HG03139 (cell line): ENCODE results near the gene SPTB.

Experiments used
- ATAC-seq: cut with Tn5 transposase; IDR thresholded peaks from one replicate; pipeline ENCODE4 v1.9.1; 2021; ENCODE audit not compliant: unreplicated experiment

Gene SPTB

DNA sequence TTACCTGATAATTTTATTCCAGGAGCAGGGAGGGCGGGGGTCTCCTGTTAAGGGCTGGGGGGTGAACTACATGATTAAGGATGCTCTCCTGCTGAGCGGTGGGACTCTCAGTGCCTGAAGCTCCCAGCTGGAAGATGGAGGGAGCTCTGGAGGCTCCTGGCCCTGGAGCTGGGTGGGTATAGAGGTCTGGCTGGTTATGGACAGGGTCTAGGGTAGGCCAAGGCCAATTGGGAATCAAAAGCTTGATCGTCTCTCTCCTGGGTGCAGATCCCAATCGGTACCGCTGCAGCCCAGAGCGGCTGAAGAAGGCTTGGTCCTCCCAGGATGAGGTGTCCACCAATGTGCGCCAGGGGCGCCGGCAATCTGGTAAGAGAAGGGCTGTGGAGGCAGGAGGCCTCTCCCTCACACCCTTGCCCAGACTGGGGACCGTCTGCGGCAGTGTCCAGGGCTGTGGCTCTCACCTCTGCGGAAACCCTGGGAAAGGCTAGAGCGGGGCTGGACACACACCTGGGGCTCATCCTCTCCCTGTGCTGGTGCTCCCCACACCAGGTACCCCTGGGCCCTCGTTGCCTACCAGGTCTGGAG, 147.1 kb downstream of the SPTB start:
- no peak for ATAC-seq

GRCh38 chr14:64732066-64732465, 147.6 kb downstream of the SPTB start:
- ATAC-seq, result no peak

DNA sequence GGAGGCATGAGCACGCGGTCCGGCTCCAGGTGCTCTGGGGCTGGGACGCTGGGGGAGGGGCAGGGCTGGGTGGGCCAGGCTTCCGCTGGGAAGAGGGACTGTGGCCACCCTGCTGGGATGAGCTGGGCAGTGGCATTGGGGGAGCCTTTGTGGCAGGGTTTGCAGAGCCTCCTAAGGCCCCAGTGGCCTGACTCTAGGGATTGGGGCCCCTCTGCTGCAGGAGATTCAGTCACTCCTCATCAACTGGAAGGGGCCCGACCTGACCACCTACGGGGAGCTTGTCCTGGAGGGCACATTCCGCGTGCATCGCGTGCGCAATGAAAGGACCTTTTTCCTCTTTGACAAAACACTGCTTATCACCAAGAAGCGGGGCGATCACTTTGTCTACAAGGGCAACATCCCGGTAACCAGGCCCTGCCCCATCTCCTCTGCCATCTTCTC, 148.5 kb downstream of the SPTB start:
- no peak for ATAC-seq

DNA sequence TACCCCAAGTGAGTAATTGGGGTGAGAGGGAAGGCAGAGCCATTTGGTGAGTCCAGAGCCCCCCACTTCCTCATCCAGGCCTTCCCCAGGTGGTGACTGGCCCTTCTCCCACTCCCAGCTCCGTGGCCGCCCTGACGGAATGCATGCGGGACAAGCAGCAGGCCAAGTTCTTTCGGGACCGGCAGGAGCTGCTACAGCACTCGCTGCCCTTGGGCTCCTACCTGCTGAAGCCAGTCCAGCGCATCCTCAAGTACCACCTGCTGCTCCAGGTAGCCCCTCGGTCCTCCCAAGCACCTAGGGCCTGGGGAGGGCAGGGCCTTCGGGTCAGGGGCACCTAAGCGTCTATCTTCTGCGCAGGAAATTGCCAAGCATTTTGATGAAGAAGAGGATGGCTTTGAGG, 149.0 kb downstream of the SPTB start:
- ATAC-seq, result no peak

DNA sequence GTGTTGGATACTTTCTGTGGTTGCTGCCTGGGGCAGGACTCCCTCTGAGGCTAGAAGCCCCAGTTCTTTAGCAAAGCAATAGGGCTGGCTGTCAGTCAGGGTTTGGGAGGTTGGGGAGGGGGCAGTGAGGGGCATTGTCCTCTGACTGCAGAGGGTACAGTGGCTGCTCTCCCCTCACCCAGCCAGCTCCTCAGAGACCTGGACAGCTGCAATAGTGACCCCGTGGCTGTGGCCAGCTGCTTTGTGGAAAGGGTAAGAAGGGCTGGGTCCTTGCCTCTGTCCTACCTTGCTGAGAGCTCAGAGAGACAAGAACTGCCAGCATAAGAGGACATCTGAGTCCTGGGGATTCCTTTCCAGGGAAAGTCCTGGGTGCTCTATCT, 149.7 kb downstream of the SPTB start:
- no peak for ATAC-seq

DNA sequence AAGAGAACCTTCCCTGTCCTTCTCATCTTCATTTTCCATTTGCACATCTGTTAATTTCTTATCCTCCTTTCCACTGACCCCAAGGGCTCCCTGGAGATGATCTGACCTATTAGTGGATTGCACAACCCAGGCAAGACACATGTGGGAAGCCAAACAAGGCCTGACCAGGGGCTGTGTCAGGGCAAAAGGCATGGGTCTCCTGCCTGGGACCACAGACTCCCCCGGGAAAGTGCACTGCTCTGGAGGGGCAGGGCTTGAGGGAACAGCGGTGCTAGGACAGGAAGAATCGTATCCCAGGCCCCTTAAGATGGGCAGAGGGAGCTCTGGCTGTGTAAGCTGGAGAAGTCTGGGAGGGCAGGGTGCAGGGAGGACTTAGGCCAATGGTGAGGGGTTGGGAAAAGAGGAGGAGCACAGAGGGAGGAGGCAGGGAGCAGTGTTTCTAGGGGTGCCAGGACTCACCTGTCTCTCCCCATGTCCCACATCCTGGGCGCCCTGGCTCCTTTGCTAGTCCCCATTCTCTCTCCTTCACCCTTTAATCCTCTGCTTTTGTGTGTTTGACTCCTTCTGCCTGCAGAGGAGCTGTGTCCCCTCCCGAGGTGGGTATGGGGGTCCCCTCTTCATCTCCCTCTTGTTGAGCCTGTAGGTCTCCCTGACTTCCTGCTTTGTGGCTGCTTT, 150.2 kb downstream of the SPTB start:
- no peak for ATAC-seq

DNA sequence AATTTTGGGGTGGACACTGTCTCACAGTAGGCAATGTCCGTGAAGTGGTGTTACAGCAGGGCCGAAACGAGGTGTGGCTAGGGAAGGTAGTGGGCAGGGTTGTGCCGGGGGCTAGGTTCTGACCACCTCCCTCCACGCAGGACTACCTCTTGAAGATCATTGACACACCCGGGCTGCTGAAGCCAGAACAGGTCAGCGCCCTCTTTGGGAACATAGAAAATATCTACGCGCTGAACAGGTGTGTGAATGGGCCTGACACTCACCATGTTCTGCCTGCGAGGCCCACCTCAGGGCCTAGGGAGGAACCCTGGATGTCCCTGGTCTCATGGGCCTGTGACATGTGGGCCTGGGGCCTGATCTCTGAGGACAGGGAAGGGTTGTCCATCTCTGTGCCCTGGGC, 150.9 kb downstream of the SPTB start:
- no peak for ATAC-seq

GRCh38 chr14:64728106-64728505, 151.6 kb downstream of the SPTB start:
- no peak for ATAC-seq

GRCh38 chr14:64727551-64728071, 152.1 kb downstream of the SPTB start:
- no peak for ATAC-seq

DNA sequence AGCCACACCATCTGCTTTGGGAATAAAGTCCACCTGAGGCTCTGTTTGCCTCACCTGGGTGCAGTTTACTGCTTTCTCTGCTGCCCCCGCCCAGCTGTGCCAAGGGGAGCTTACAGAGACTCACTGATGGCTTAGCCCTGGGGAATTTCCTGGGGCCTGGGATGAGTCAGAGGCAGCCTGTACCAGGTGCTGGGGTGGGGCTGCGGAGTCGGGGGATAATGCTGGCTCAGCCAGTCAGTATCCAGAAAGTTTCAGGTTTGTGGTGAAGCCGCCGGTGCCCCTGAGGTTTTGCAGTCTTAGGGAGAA, 153.2 kb downstream of the SPTB start:
- ATAC-seq, result no peak

DNA sequence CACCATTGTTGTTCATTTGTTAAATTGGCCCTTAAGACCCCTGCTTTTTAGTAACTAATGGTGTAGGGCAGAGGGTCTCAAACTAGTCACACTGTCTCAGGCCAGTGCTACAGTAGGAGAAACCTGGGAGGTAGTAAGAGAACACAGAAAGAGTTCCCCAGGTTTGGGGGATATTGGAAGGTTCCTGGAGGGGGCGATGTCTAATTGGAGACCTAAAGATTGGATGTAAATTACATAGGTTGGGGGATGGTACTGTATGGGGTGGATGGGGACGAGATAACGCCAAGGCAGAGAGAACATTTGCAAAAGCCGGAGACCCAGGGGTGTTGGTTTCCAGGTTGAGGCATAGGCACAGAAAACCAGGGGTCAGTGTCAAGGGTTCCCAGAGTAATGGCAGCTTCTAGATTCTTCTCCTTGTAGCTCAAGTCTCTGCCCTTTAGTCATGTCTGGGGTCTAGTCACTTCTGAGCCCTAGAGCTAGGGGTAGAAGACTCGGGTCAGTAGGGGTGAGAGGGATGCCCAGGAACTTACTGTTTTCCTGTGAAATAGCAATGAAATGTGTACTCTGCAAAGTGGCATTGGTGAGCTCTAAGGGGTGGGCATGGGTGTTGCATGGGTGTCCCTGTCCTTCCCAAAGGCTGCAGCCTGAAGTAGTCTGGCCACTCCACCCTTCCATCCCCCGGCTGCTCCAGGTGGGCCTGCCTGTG, 153.7 kb downstream of the SPTB start:
- no peak for ATAC-seq

GRCh38 chr14:64725261-64725815, 154.4 kb downstream of the SPTB start:
- ATAC-seq, result no peak

DNA sequence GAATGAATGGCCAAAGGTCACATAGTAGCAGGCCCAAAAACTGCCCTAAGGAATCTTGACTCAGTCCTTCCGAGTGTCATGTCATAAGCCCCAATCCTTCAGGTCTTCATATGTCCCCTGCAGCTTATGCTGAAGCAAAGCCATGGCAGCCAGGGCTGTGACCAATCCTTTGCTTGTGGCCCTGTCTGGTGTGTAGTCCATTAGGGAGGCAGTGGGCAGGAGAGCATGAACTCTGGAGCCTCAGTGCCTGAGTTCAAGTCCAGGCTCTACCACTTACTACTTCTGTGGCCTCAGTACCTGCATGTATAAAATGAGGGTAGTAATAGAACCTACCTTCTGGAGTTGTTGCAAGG, 155.2 kb downstream of the SPTB start:
- no peak for ATAC-seq

- no peak for ATAC-seq
These were observed 155.8 kb downstream of the SPTB start for GRCh38 chr14:64723691-64724577.

DNA sequence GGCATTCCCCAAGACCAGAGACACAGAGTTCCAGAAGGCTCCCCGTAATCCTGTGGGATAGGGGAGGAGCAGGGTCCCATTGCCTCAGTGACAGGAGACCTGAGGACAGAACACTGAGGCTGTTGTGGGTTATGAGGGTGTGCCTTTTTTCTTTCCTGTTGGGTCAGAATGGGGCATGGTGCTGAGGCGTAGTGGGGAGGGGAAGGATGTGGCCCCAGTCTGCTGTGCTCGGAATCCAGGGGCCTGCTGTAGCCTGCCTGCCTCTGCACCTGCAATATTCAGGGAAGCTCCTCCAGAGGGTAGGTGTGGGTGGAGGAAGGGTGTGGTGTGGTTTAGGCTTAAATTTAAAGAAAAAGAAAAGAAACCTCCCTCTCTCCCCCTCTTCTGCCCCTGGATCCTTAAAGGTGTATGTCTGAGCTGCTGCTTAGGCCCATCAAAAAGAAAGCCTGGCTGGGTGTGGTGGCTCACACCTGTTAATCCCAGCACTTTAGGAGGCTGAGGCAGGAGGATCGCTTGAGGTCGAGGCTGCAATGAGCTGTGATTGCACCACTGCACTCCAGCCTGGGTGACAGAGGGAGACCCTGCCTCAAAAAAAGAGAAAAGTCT, 156.8 kb downstream of the SPTB start:
- no peak for ATAC-seq

- no peak for ATAC-seq
These were observed 157.8 kb downstream of the SPTB start for GRCh38 chr14:64721899-64722298.

GRCh38 chr14:64721391-64721791, 158.3 kb downstream of the SPTB start:
- no peak for ATAC-seq

DNA sequence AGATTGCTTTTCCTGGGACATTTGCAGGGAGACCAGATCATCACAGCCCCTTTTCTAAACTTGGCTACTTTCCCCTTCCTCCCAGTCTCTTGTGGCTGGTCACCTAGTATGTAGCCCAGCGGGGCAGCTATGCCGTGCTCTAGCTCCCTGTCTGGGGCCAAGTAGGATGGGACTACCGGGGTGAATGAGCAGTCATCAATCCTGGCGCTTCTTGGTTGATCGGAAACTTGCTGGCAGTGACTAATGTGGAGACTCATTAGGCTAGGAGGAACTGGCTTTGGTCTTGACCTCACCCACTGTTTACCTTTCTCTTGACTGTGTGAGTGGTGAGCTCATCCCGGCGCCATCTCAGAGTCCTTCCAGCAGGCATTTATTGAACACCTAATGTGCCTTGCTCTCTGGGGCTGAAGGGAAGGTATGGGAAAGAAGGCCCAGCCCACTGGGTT, 159.6 kb downstream of the SPTB start:
- no peak for ATAC-seq

GRCh38 chr14:64719601-64720000, 160.1 kb downstream of the SPTB start:
- ATAC-seq, result no peak

DNA sequence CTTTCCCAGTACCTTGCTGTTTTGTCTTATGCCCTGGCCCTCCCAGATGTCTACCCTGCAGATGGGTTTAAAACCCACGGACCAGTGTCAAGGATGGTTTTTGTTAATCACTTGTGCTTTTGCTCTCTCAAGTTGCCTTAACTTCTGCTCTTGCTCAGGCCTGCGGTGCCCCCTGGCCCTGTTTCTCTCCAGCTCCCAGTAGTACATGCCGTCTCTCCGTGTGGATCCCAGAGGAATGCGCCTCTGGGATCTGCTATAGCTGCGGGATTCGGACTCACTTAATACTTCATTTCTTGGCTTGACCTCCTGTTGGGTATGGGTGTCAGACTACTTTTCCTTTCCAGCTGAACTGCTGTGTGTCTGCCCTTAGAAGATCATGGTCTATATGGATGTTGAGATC, 160.9 kb downstream of the SPTB start:
- ATAC-seq, result no peak

- no peak for ATAC-seq
These were observed 161.8 kb downstream of the SPTB start for GRCh38 chr14:64717870-64718269.
